Testis (tissue), 2 donors: Measurements from ENCODE around the gene ZGPAT.

Experiments used
- POLR2A ChIP-seq: fragments of 450-650 bp; IDR thresholded peaks from one replicate; pipeline ENCODE4 v1.6.1; 2017; ENCODE audit warnings: antibody characterized with exemption, mild to moderate bottlenecking, moderate library complexity
- TF ChIP-seq, protein P1 (sequence below), 3 experiments: fragments of 450-650 bp in 2 of 3; fragments of 200-600 bp in 1 of 3; sonication (generic) in 1 of 3; IDR thresholded peaks; one replicate each; pipeline ENCODE4 v1.5.1; 2016 to 2019; ENCODE audit warnings: antibody characterized with exemption in 3 of 3, mild to moderate bottlenecking in 2 of 3, moderate library complexity in 1 of 3

DNA sequence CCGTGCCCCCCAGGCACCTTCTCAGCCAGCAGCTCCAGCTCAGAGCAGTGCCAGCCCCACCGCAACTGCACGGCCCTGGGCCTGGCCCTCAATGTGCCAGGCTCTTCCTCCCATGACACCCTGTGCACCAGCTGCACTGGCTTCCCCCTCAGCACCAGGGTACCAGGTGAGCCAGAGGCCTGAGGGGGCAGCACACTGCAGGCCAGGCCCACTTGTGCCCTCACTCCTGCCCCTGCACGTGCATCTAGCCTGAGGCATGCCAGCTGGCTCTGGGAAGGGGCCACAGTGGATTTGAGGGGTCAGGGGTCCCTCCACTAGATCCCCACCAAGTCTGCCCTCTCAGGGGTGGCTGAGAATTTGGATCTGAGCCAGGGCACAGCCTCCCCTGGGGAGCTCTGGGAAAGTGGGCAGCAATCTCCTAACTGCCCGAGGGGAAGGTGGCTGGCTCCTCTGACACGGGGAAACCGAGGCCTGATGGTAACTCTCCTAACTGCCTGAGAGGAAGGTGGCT is 10.4 kb upstream of the ZGPAT start:
- TF ChIP-seq, protein P1, sequence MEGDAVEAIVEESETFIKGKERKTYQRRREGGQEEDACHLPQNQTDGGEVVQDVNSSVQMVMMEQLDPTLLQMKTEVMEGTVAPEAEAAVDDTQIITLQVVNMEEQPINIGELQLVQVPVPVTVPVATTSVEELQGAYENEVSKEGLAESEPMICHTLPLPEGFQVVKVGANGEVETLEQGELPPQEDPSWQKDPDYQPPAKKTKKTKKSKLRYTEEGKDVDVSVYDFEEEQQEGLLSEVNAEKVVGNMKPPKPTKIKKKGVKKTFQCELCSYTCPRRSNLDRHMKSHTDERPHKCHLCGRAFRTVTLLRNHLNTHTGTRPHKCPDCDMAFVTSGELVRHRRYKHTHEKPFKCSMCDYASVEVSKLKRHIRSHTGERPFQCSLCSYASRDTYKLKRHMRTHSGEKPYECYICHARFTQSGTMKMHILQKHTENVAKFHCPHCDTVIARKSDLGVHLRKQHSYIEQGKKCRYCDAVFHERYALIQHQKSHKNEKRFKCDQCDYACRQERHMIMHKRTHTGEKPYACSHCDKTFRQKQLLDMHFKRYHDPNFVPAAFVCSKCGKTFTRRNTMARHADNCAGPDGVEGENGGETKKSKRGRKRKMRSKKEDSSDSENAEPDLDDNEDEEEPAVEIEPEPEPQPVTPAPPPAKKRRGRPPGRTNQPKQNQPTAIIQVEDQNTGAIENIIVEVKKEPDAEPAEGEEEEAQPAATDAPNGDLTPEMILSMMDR (IDR thresholded peaks at IDR 0.05), result no peak
- no peak for TF ChIP-seq POLR2A
